Choroid plexus epithelial cell (primary cell): ENCODE data around the gene PHIP.

Experiments
- DNase-seq: peaks from one replicate; pipeline ENCODE4 v3.0.0-alpha.2; 2010; ENCODE audit warnings: low read depth
- H3K4me3 ChIP-seq: 2 replicates; pipeline ENCODE4 v1.5.1; 2011; ENCODE audit warnings: low read depth, mild to moderate bottlenecking, control low read depth, low read length, moderate library complexity
- TF ChIP-seq, protein P1 (sequence below): conservative IDR thresholded peaks from 2 replicates; pipeline ENCODE4 v1.5.1; 2011; ENCODE audit warnings: low read depth, mild to moderate bottlenecking, control low read depth, inconsistent platforms, low read length, moderate library complexity

PHIP gene

DNA sequence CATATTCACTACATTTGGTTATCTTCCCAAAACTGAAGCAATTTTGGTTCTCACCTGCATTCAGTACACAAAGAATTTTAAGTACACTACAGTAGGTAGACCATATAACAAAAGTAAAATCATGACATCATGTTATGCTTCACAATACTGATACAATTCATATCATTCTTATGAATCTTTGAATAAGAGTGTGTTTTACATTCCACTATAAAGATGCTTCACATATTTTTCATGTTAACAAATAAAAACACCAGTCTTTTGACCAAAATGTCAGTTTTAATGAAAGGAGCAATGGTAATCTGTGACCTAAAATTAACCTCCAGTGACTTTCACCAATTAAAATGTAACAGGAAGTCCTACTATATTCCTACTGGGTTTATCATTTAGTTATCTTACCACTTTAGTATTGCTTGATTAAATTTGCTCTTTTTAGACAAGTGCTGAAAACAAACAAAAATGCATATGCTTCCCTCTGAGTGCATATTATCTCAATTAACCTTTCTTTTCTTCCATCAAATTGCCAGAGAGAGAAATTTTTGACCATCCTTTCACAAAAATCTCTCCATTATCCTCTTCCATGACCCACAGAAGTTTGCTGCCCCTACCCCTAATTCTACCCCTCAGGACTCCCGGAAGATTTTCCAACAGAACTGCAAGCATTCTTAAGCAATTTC, 49.3 kb downstream of the PHIP start:
- TF ChIP-seq, protein P1, sequence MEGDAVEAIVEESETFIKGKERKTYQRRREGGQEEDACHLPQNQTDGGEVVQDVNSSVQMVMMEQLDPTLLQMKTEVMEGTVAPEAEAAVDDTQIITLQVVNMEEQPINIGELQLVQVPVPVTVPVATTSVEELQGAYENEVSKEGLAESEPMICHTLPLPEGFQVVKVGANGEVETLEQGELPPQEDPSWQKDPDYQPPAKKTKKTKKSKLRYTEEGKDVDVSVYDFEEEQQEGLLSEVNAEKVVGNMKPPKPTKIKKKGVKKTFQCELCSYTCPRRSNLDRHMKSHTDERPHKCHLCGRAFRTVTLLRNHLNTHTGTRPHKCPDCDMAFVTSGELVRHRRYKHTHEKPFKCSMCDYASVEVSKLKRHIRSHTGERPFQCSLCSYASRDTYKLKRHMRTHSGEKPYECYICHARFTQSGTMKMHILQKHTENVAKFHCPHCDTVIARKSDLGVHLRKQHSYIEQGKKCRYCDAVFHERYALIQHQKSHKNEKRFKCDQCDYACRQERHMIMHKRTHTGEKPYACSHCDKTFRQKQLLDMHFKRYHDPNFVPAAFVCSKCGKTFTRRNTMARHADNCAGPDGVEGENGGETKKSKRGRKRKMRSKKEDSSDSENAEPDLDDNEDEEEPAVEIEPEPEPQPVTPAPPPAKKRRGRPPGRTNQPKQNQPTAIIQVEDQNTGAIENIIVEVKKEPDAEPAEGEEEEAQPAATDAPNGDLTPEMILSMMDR, result no peak
- peak; percentile 7 for DNase-seq
- H3K4me3 ChIP-seq, result no peak overlapping the region

DNA sequence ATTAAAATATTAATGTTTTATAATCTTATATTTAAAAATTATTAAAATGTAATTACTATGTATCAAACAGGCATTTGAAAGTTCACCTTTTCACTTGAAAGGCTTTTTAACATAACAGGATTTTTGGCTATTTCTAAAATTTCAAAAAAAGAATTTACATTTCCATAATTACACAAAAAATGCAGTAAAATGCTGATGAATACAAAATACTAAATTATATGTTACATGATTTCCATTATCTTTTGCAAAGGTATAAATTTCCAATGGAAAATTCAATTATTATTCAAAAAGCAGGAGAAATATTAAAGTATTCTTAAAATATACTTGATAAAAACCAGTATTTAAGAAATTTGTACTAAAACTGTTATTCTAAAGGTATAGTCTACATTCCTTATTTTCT, 66.1 kb downstream of the PHIP start:
- TF ChIP-seq, protein P1, result no peak
- H3K4me3 ChIP-seq, result no peak overlapping the region
- no peak for DNase-seq

DNA sequence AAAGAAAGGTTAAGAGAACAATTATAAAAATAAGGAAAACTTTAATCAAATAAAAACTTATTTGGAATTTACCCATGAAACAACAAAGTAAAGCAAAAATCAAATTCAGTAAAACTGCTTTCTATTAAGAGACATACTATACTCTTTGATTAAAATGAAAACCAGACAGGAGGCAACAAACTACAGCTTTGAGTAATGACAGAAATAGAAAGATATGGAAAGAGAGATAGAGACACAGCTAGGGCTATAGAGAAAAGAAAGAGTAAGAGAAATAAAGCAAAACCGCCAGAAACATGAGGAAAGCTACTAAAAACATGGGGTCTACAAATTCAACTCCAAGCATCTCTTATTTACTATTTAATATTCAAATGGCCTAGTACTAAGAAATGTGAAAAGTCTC, 67.6 kb downstream of the PHIP start:
- TF ChIP-seq, protein P1, result no peak
- H3K4me3 ChIP-seq, result no peak overlapping the region
- DNase-seq, result no peak

DNA sequence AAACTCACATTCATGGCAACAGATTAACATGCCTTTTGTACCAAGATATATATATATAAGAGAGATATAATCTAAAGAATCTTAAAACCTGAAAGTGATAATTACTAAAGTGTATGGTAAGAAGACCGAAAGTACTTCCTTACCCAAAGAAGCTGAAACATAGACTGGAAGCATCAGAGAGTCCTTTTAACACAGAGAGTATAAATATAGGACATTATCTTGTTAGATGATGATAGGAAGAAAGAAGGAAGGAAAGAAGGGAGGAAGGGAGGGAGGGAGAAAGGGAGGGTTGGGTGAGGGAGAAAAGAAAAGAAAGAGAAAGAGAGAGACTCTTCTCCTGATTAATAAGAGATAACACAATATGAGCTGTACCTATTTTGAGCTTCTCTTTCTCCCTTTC, 68.2 kb downstream of the PHIP start:
- H3K4me3 ChIP-seq, result no peak overlapping the region
- TF ChIP-seq, protein P1, result no peak
- DNase-seq, result no peak

DNA sequence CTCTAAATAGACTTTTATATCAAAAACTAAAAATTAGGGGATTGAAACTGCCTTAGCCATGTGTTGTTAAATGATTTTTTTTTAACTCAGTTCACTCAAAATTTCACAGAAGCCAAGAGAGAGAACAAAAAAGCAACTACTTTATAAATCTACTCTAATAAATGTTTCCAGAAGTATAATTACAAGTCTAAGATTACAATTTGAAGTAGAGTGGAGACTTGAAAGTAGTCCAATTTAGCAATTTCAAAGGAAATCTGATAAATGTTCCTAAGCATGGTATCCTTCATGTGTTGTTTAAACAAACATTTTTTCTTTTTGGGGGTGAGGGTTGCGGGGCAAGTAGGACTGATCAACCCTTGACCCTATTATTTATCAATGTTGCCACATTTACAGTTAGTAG, 72.6 kb downstream of the PHIP start:
- TF ChIP-seq, protein P1, result no peak
- H3K4me3 ChIP-seq, result no peak overlapping the region
- no peak for DNase-seq

DNA sequence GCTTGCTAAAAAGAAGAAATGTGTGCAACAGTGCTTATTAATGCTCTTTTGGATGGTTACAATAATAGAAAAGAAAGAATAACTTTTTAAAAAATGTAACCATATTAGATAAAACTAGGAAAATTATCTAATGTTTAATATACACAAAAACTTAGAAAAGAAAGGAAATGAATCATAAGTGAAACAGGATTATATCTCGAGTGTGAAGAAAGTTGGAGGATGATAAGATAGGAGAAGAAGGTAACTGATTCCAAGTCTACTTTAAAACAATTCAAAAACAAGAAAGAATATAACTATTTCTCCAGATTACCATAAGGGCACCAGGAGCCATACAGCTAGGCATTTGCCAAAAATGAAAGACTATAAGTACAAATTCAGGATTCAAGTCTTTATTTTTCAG, 73.0 kb downstream of the PHIP start:
- TF ChIP-seq, protein P1, result no peak
- peak; percentile 13 for DNase-seq
- no peak overlapping the region for H3K4me3 ChIP-seq

DNA sequence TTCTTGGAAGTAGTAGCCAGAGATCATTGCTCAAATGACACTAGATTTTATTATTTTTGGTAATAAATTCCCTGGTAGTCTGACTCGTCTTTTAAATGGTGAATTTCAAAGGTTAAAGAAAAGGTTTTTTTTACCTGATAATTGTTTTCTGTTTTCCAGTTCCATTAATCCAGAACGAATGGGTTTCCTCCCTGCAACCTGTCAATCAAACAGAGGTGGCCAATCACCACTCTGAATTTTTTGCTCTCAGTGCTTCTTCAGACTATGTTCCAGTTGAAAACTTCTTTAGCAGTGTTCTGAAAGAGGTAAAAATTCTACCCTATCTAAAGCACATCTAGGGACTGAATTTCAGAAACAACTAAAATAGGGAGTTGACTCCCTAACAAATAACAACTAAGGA, 73.8 kb downstream of the PHIP start:
- TF ChIP-seq, protein P1, result no peak
- DNase-seq, result peak; percentile 7
- no peak overlapping the region for H3K4me3 ChIP-seq
